ENCODE measurements around the gene C19orf53.

GRCh38 chr19:13751436-13751835 is 22.8 kb upstream of the C19orf53 start:
- TF ChIP-seq CTCF (IDR thresholded peaks at IDR 0.05), result no peak
- no peak for TF ChIP-seq POLR2A (IDR thresholded peaks at IDR 0.05)
